ENCODE data around the gene PTPRZ1.

Gene PTPRZ1

DNA sequence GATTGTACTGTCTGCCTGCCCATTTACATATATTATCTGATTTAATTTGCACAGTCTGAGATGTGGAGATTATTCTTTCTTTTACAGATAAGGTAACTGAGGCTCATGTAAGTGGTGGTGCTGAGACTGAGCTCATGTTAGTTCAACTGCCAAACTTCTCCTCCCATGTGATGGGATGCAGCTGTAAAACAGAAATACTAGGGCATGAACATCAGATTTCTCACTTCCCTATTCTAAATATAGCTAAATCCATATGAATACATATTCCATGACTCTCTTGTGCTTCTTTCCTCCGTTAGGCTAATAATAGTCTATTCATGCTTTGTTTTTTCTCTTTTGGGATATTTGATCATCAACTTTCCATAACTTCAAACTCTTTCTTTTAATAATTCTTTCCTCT is 84.7 kb downstream of the PTPRZ1 start:
- TF ChIP-seq TAF1 (IDR thresholded peaks at IDR 0.05; ENCODE audit: borderline replicate concordance, insufficient read depth, low read length), result no peak
- TF ChIP-seq SIN3A (IDR thresholded peaks at IDR 0.05; ENCODE audit: borderline replicate concordance, insufficient read depth, low read length), result no peak
- no peak for TF ChIP-seq FOXP2 (optimal IDR thresholded peaks at IDR 0.05; ENCODE audit: borderline replicate concordance, extremely low read depth, extremely low read length, insufficient read depth)
- no peak for TF ChIP-seq REST (IDR thresholded peaks at IDR 0.05; ENCODE audit: insufficient read depth in 1 of 2, low read depth in 2 of 2, low read length in 2 of 2)
- TF ChIP-seq POLR2AphosphoS5 (IDR thresholded peaks at IDR 0.05; ENCODE audit: low read depth, low read length), result no peak

GRCh38 chr7:121960678-121961077 is 87.7 kb downstream of the PTPRZ1 start:
- TF ChIP-seq REST (IDR thresholded peaks at IDR 0.05; ENCODE audit: insufficient read depth in 1 of 2, low read depth in 2 of 2, low read length in 2 of 2) (no peak), SIN3A (IDR thresholded peaks at IDR 0.05; ENCODE audit: borderline replicate concordance, insufficient read depth, low read length) (no peak), TAF1 (IDR thresholded peaks at IDR 0.05; ENCODE audit: borderline replicate concordance, insufficient read depth, low read length) (no peak), POLR2AphosphoS5 (IDR thresholded peaks at IDR 0.05; ENCODE audit: low read depth, low read length) (no peak), FOXP2 (optimal IDR thresholded peaks at IDR 0.05; ENCODE audit: borderline replicate concordance, extremely low read depth, extremely low read length, insufficient read depth) (no peak)

- TF ChIP-seq REST (IDR thresholded peaks at IDR 0.05; ENCODE audit: insufficient read depth in 1 of 2, low read depth in 2 of 2, low read length in 2 of 2), result no peak
- no peak for TF ChIP-seq FOXP2 (optimal IDR thresholded peaks at IDR 0.05; ENCODE audit: borderline replicate concordance, extremely low read depth, extremely low read length, insufficient read depth)
- TF ChIP-seq SIN3A (IDR thresholded peaks at IDR 0.05; ENCODE audit: borderline replicate concordance, insufficient read depth, low read length), result no peak
- no peak for TF ChIP-seq TAF1 (IDR thresholded peaks at IDR 0.05; ENCODE audit: borderline replicate concordance, insufficient read depth, low read length)
- no peak for TF ChIP-seq POLR2AphosphoS5 (IDR thresholded peaks at IDR 0.05; ENCODE audit: low read depth, low read length)
Measured at GRCh38 chr7:121961089-121961867, 88.3 kb downstream of the PTPRZ1 start.

- TF ChIP-seq FOXP2 (optimal IDR thresholded peaks at IDR 0.05; ENCODE audit: borderline replicate concordance, extremely low read depth, extremely low read length, insufficient read depth) (no peak), SIN3A (IDR thresholded peaks at IDR 0.05; ENCODE audit: borderline replicate concordance, insufficient read depth, low read length) (no peak), TAF1 (IDR thresholded peaks at IDR 0.05; ENCODE audit: borderline replicate concordance, insufficient read depth, low read length) (no peak), REST (IDR thresholded peaks at IDR 0.05; ENCODE audit: insufficient read depth in 1 of 2, low read depth in 2 of 2, low read length in 2 of 2) (no peak), POLR2AphosphoS5 (IDR thresholded peaks at IDR 0.05; ENCODE audit: low read depth, low read length) (no peak)
Measured at GRCh38 chr7:121966276-121966934, 93.4 kb downstream of the PTPRZ1 start.
